Activated T-cell treated with anti-CD3 and anti-CD28 coated beads, Interleukin-2, amount 50 U/mL, for 48 hours (primary cell): Measurements from ENCODE around the gene TES.
A peak's percentile ranks its signal among the peaks of the same experiment; 100 is the strongest.
"Not testable (repeated sequence)": the region's sequence is repeated elsewhere in the genome, so short reads cannot be mapped to it uniquely, and the experiment has no call there.

Source experiments
- DNase-seq, 2 experiments: peaks; one replicate each; pipeline ENCODE4 v3.0.0-alpha.2; 2020

TES gene

DNA sequence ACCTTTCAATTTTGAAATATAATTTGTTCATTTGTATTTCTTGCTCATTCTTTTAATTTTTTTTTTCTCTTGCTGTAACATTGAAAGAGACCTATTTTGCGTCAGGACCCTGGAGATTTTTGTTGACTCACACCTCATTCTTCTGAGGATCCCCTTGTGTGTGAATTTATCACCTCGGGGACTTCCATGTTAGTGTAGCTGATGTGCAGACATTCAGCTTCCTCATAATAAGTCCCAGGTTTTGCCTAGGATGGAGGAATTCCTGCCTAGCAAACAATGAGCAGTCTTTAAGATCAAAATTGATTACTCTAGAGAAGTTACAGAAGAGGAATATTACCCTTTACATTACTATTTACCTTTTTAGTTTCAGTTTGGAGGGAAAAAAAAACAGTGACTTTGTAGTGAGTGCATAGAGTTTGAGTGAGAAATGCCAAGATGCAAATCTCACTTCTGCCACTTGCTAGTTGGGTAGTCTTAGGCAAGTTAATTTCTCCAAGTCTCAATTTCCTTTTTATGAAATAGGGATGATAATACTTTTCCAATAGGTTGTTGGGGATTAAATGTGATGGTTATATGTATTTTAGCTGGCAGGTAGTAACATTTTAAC is 14.3 kb downstream of the TES start:
- DNase-seq: no peak

DNA sequence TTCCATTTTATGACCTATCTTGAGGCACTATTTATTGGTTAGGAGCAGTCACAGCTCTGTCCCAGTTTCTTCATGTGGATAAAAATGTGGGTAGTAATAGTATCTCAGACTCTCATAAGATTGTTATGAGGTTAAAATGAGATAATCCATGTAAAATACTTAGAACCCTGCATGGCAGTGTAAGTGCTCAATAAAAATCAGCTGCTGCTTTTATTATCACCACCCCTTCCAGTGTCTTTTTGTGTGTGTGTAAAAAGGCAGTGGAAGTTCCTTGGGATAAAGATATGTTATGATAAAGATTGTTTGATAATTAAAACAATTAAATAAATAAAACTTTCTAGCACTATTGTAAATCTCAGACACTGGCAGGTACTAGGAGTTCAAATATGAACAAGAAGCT is 15.5 kb downstream of the TES start:
- DNase-seq: no peak

DNA sequence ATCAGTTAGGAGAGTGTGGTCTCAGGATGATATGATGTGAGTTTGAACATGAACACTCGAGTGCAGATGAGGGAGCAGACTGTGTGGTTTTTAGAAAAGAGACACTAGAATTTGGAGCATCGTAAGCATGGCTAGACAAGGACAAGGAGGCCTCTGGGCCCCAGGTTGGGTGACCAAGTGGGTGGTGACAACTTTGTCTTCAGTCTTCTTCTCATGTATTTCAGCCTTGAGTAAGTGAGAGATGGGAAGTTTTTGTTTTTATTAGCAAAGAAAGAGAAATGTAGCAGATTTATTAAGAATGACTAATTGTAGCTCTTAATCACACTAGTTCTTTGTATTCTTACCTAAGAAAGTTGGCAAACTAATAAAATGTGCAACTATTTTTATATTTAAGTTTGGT is 16.3 kb downstream of the TES start:
- no peak for DNase-seq

DNA sequence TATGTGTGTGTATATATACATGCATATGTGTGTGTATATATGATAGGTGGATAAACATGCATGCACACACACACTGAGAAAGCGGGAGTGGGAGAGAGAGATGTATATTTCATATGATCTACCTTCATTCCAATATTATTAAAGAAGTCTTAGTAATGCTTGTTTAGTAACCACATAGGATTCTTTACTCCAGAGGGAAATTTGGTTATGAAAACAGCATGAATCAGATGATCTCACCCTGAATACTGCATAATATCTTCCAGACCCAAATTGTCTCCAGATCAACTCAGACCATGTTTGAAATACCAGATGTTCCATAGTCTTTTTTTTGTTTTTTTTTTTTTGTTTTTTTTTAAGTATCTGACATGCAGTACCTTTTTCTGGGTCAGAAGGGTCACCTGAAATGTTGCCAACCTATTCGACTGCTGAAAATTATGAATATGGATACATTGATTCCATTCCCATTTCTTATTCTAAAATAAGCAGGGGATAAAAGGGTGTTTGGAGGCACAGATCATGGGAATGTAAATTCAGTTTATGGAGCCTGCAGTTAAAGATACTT is 17.4 kb downstream of the TES start:
- DNase-seq: no peak

DNA sequence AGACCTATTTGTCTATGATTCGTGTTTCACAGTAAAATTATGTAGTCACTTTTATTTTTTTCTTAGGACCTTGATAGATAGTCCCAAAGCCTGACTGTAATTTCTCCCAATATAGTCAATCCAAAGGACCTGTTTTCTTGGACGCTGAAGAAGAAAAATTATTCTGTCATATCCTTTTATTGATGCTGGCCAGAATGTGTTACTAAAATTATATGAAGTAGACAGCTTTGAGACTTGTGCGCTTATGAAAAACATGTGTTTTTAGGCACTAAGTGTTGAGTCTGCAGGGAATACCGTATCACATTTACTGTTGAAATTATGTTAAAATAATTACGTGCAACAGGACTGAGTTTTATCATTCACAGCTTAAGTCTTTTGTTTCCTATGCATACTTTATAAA is 17.9 kb downstream of the TES start:
- no peak for DNase-seq

DNA sequence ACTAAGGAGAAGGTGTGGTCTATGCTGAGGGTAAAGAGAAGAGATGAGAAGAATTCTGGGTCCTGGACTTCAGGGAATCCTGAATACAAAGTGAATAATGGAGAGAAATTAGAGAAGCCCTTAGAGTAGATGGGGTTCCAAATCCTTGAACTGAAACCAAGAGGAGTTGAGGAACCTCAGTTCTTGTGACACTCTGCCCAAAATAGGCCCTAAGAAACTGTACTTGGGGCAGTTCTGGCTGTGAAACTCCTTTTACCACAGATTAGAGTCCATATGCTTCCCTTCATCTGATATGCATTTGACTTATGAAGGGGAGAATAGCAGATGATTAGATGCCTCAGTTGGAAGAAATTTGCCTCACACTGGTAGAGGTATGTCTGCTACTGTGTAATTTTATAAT is 19.0 kb downstream of the TES start:
- DNase-seq: no peak

DNA sequence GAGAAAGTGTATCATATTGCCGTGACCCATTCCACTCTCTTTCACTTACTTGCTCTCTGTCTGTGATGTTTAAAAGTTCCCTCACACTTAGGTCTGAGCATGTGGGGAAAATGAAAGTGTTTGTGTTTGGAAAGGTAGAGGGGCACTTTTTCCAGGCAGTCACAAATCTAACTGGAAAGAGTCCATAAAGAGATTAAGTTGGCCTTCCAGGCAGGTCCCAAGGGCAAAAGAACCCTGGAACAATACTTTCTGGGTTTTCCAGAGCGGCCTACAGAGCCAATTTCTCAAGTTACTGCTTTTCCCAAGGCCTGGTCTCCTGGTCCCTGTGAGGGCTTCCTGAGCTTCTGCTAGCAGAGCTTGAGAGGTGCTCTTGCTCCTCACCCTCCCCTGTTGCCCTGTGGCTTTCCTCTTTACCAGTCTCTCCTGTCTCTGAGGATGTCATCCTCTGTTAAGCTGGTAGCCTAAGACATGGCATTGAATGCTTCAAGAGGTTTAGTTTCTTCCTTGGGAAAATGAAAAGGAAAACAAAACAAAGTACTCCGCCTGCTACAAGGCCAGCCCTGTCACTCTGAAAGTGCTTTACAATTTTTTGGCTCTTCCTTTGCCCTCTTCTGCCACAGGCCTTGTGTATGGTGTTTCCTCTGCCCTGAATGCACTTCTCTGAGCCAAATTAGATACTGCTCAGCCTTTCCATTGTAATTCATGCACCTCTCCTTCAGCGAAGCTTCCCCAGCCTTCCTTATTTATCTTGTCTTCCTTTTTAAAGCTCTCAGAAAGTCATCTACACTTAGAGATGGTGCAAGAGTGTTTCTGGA is 20.1 kb downstream of the TES start:
- no peak for DNase-seq

DNA sequence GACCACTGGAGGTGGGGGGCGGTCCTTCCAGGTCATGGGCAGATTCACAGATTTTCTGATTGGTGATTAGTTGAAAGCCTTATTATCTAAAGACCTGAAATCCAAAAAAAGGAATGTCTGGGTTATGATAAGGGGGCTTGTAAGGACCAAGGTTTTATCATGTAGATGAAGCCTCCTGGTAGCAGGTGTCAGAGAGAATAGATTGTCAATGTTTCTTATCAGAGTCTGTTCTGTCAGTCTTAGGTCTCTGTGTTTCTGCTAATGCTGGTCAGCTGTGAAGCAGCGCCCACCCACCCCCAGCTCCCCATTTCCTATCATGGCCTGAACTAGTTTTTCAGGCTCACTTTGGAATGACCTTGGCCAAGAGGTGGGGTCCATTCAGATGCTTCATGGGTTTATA is 21.2 kb downstream of the TES start:
- DNase-seq: no peak

DNA sequence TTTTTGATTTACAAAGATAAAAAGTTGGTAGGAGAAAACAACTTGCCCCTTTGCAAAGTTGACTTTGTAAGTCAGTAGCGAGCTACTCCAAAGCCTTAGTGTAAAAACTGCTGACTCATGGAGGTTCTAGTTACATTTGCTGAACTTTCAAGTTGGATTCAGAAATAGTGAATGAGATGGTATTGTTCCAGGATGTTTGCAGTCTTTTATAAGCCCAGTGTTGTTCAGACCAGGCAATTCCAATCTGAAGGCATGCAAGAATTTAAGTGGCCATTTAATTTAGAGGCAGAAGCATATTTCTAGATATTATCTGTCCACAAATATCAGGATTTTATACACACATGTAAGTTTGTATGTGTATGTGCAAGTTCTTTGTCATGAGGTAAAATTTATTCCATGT is 21.6 kb downstream of the TES start:
- DNase-seq: no peak

DNA sequence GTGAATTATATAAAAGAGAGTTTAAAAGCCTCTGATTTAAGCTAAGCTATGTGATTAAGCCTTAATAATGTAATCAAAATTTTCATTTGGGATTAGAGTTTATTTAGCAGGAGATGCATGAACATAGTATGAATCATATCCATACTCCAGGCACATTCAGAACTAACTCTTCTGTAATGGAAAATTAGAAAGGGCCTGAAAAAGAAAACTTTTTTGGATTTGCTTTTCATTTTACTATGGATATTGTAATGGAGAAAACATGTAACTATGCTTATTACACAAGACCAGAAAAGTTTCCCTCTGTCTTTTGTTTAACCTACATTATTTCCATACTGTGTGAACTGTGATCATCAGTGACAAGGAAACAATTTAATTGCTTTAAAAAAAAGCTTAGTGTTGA is 22.0 kb downstream of the TES start:
- DNase-seq: no peak

DNA sequence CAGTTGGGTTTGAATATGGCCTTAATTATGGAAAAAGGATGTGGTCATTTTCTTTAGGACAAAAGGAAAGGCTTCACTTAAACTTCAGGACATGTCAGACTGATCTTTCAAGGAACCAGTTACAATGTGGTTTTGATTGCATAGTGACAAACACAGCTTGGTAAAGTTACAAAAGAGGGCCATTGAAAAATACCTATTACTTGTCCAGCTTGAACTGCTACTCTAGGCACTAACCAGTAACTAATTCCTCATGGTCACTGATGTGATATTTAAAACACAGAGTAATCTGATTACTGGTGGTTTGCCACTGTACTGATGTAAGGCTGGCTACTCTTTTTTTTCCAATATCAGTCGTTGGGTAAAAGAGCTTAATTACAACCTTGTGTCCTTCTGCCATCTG is 22.6 kb downstream of the TES start:
- no peak for DNase-seq

DNA sequence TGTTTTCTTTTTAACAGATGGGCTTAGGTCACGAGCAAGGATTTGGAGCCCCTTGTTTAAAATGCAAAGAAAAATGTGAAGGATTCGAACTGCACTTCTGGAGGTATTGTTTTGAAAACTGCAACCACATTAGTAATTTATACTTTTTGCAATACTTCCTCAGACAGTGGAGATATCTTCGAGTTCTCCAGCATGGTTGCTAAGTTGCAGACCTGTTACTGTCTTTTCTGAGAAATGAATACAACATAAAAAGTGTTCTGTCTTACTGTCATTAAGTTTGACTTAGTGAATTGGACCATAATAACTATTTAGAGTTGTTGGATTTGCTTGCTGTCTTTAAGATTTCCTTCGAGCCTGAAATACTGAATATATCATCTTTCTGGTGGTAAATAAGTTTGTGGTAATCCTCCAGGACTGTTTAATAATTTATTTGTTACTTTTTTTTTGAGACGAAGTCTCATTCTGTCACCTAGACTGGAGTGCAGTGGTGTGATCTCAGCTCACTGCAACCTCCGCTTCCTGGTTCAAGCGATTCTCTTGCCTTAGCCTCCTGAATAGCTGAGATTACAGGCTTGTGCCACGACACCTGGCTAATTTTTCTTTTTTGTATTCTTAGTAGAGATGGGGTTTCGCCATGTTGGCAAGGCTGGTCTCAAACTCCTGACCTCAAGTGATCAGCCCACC is 24.3 kb downstream of the TES start:
- no peak for DNase-seq

DNA sequence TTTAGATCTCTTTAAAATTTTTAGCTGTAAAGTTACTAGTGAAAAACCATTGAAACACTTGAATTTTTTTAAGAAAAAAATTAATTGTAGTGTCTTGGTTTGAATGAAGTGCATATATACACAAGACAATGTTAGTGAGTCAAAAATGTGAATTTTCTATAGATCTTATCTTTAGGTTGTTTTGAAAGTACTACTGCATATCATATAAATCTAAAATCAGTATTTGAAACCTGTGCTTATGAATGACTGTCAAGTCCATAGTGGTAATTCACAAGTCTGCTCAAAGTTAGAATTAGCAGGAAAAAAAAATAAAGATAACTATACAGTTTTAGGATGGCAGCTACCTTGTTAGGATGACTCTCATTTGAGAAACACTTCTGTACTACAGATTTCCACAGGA is 25.0 kb downstream of the TES start:
- no peak for DNase-seq

DNA sequence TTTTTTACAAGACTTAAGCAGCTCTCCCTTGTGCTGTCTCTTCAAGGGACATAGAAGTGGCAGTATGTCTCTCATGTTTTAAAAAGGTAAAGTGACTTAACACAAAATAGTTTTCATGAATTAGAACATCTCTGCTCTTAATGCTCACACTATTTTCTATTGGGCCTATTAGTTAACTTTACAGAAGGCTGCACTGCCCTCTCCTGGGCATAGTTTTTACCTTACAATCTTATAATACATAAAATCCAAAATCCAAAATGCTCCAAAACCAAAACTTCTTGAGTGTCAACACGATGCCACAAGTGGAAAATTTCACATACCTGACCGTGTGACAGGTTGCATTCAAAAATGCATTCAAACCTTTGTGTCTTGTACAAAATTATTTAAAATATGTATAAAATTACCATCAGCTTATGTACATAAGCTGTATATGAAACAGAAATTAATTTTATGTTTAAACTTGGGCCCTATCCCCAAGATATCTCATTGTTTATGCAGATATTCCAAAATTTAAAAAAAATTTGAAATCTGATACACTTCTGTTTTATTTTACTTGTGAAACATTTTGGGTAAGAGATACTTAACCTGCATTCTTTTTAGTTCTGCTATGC is 25.8 kb downstream of the TES start:
- DNase-seq: peak; percentile 41 to 45

DNA sequence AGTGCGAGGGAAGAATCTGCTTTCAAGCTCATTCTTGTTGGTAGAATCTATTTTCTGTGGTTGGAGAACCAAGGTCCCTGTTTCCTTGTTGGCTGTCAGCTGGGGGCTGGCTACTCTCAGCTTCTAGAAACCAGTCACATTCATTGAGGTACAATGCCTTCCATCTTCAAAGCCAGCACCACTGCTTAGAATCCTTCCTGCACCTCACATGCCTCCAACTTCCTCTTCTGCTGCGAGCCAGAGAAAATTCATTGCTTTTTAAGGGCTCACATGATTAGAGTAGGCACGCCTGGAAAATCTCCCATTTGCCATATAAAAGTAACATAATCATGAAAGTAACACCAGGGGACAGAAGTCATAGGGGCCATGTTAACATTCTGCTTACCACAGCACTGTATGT is 28.7 kb downstream of the TES start:
- DNase-seq: no peak

DNA sequence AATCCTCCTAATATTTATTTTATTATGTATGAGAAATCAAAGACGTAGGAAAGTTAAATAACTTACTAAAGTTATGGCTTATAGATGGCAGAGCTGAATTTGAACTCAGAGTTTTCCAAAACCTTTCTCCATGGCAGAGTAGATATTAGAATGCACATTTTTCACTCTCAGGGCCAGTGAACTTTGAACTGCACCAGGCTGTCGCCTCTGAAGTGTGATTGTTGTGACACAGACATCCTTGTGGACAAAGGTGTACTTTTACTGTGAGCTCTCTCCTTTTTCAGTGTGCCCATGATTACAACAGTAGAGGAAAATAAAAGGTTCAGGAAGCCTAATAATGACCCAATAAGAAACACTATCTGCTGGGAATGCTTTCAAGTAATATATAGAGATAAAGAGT is 29.1 kb downstream of the TES start:
- DNase-seq: no peak

DNA sequence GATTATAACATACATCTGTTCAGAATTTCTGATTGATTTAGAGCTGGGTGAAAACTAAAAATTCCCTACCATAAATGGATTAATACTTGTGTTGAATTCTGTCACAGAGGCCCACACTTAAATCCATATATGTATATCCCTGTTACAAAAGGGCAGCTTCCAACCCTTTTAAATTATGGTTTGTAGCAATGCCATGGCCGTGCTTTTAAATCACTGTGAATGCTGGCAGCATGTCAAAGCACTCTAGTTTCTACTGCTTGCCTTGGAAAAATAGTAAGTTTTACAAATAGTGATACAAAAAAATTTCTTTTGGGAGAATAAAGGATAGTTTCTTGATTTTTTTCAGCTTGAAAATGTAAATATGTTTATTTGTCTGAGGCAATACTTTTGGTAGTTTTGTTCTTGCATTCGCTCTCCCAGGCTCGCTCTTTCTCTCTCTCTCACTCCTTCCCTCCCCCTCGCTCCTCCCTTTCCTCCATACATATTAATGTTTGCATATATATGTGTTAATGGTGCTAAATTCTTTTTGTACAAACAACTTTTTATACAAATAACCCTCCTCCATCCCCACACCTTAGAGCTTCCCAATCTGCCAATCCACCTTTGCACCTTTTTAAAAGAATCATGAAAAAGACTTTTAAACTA is 29.8 kb downstream of the TES start:
- no peak for DNase-seq

DNA sequence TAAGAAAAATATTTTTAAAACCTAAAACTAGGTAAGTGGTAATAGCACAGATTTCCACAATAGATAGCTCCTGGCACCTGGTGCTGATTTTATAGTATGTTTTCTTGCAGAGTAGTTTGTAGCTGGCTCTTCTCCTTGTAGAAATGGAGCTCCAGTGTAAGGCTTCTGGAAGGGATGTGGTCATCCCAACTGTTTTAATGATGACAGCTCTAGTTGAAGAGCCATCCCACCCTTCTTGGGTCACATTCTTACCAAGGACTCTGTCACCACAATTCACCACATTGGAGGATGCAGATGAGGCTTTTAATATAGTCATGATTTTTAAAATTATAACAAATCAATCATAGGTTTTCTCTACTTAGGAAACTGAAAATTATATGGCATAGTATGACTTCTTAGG is 31.0 kb downstream of the TES start:
- no peak for DNase-seq

DNA sequence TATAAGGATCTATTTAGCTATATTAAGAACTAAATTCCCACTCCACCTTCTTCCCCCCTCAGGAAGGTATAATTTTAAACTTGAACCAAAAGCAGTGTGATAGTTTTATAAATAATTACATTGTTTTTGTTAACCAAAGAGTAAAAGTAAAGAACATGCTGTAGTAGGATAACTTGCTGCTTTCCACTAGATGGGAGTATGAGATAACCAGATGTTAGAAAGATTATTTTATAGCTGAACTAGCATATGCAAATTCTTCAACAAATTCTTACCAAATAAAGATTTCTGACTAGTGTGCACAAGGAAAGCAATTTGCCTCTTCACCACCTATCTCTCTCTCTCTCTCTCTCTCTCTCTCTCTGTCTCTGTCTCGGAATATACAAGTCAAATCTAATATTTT is 31.8 kb downstream of the TES start:
- DNase-seq: no peak

DNA sequence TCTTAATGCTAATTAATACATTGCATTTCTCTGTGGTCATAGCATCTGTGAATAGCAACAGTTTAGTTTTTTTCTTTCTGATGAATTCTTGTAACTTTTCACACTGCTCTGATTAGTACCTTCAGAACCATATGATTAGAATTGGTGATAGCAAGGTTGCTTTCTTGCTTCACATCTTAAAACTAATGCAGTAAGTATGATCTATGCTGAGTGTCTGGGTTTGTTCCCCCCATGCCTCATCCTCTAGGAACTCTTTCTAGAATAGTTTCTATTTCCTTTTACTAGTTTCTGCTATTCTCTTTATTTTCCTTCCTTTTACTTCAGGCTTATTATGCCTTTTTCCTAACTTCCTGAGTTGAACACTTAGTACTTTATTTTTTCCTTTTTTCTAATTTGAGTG is 32.4 kb downstream of the TES start:
- no peak for DNase-seq

DNA sequence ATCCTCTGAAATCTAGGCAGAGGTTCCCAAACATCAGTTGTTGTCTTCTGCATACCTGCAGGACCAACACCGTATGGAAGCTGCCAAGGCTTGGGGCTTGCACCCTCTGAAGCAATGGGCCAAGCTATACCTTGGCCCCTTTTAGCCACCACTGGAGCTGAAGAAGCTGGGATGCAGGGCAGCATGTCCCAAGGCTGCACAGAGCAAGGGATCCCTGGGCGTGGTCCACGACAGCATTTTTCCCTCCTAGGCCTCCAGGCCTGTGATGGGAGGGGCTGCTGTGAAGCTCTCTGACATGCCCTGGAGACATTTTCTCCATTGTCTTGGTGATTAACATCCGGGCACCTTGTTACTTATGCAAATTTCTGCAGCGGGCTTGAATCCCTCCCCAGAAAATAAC is 34.5 kb downstream of the TES start:
- DNase-seq: not testable (repeated sequence)

DNA sequence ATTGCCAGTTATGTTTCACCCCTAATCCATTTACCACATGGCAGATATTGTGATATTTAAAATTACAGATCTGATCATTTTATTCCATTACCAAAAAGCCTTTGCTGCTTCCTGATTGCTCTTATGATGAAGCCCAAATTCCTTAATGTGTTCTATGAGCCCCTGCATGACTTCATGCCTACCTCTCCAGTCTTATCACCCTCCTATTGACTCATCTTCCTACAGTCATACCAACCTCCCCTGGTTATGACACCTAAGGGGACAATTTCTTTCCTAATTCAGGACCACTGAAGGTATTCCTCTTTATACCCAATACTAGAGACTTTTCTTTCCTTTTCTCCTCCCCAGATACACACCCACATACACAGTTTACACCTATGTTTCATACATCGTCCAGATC is 36.0 kb downstream of the TES start:
- DNase-seq: no peak

DNA sequence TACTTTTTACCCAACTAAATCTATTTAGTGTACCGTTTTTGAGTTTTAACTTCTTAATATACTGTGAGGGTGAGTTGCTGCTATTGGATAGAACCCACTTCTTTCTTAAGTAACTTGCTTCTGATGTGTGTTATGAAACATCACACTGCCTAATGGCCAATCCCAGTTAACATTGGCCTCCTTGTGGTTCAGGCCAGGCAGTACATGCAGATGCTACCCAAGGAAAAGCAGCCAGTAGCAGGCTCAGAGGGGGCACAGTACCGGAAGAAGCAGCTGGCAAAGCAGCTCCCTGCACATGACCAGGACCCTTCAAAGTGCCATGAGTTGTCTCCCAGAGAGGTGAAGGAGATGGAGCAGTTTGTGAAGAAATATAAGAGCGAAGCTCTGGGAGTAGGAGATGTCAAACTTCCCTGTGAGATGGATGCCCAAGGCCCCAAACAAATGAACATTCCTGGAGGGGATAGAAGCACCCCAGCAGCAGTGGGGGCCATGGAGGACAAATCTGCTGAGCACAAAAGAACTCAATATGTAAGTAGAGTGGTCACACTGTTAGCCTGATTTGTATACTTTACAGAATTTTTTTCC is 39.7 kb downstream of the TES start:
- no peak for DNase-seq
